MCF 10A (cell line): Measurements from ENCODE around the gene POLR1A. TPM values are rescaled to one million over a fixed set of nuclear protein-coding genes. Genes with fewer than 3 reads are reported as not detected.

ENCODE experiments used
- BruUV-seq: library from RNA; stranded (reverse); fragments of 400-500 nt; replicated peaks from 2 replicates; lab custom pipeline; 2021; lab: Mats Ljungman, UMichigan
- CTCF ChIA-PET: fragments of 300-600 bp; sonication (Branson Sonifier 250); formaldehyde crosslinking; extraction: SDS; loops from one replicate; lab custom pipeline; 2021; ENCODE audit warnings: antibody characterized with exemption, inconsistent platforms; lab: Yijun Ruan, JAX
- POLR2A ChIA-PET: fragments of 300-600, 350-650 bp; sonication (Branson Sonifier 250); formaldehyde crosslinking; extraction: SDS; loops from one replicate; lab custom pipeline; 2020; ENCODE audit warnings: antibody characterized with exemption, inconsistent platforms; lab: Yijun Ruan, JAX
- DNase-seq: peaks from one replicate; pipeline ENCODE4 v3.0.0-alpha.2; 2018; ENCODE audit not compliant: unreplicated experiment
- H3K27ac Mint-ChIP-seq: one replicate; pipeline ENCODE4 v1.8.0; 2022; ENCODE audit warnings: mild to moderate bottlenecking, low read depth, mixed read lengths; ENCODE audit not compliant: unreplicated experiment
- H3K27me3 Mint-ChIP-seq: one replicate; pipeline ENCODE4 v1.8.0; 2022; ENCODE audit warnings: mixed read lengths; ENCODE audit not compliant: insufficient read depth, unreplicated experiment
- H3K36me3 Mint-ChIP-seq: one replicate; pipeline ENCODE4 v1.8.0; 2022; ENCODE audit warnings: mild to moderate bottlenecking, moderate library complexity, mixed read lengths; ENCODE audit not compliant: insufficient read depth, unreplicated experiment
- H3K4me1 Mint-ChIP-seq: one replicate; pipeline ENCODE4 v1.8.0; 2022; ENCODE audit warnings: mixed read lengths; ENCODE audit not compliant: insufficient read depth, unreplicated experiment
- H3K4me3 Mint-ChIP-seq: one replicate; pipeline ENCODE4 v1.8.0; 2022; ENCODE audit warnings: mild to moderate bottlenecking, moderate library complexity, mixed read lengths; ENCODE audit not compliant: unreplicated experiment
- H3K9me3 Mint-ChIP-seq: one replicate; pipeline ENCODE4 v1.8.0; 2022; ENCODE audit warnings: mixed read lengths; ENCODE audit not compliant: unreplicated experiment
- intact Hi-C: fragments of 100-400 bp; cut with micrococcal nuclease; formaldehyde crosslinking; loops from 2 replicates; pipeline ENCODE4 v1.14.1; 2022
- total RNA-seq: library from RNA; stranded (reverse); gene quantifications from 2 replicates; pipeline ENCODE4 v1.2.3, GENCODE V29; 2022
- TF ChIP-seq, protein P1 (sequence below): fragments of 200-600 bp; IDR thresholded peaks from one replicate; pipeline ENCODE4 v1.8.0; 2022; ENCODE audit warnings: antibody characterized with exemption, mild to moderate bottlenecking; ENCODE audit not compliant: unreplicated experiment

The POLR1A gene
- total RNA-seq, 1 experiment from 2014 or later, result 52.7 TPM

GRCh38 chr2:86054535-86055082 is 51.1 kb downstream of the POLR1A start:
- no TSS peak for BruUV-seq
- H3K9me3 Mint-ChIP-seq, result no peaks in the 10 kb centered on the region
- no peak overlapping the region for H3K27ac Mint-ChIP-seq
- ChIA-PET CTCF (interaction anchor here (0.5 to 1.6 kb wide), 3 partner anchors 148 to 228 kb away, joined by 3 to 7 read pairs (median 3); no protein-coding TSS in a partner anchor), POLR2A (no interaction called here)
- H3K4me3 Mint-ChIP-seq, result no peak overlapping the region
- TF ChIP-seq, protein P1, sequence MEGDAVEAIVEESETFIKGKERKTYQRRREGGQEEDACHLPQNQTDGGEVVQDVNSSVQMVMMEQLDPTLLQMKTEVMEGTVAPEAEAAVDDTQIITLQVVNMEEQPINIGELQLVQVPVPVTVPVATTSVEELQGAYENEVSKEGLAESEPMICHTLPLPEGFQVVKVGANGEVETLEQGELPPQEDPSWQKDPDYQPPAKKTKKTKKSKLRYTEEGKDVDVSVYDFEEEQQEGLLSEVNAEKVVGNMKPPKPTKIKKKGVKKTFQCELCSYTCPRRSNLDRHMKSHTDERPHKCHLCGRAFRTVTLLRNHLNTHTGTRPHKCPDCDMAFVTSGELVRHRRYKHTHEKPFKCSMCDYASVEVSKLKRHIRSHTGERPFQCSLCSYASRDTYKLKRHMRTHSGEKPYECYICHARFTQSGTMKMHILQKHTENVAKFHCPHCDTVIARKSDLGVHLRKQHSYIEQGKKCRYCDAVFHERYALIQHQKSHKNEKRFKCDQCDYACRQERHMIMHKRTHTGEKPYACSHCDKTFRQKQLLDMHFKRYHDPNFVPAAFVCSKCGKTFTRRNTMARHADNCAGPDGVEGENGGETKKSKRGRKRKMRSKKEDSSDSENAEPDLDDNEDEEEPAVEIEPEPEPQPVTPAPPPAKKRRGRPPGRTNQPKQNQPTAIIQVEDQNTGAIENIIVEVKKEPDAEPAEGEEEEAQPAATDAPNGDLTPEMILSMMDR, result no peak
- no peaks in the 10 kb centered on the region for H3K4me1 Mint-ChIP-seq
- intact Hi-C loops, result no loop called here
- peaks cover 75% of the 10 kb centered on the region for H3K36me3 Mint-ChIP-seq
- no peak for DNase-seq
- no peaks in the 10 kb centered on the region for H3K27me3 Mint-ChIP-seq

DNA sequence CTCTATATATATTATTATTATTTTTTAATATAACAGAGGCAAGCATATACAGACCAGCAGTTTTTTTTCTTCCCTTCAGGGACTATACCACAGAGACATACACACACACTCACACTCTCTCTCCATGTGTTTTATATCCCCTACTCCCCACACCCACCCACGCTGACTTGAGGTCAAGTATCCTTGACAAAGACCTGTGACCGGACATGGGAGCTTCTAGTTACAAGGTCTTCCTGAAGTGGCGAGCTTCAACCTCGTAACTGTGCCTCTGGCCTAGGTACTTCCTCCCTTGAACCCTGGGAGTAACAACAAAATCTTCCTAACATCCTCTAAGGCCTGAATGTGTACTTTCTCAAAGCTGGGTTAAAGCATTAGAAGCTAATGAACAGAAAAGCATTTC is 52.5 kb downstream of the POLR1A start:
- Mint-ChIP-seq H3K4me1 (no peaks in the 10 kb centered on the region), H3K9me3 (no peaks in the 10 kb centered on the region), H3K27ac (no peak overlapping the region), H3K36me3 (peaks cover 85% of the 10 kb centered on the region), H3K27me3 (no peaks in the 10 kb centered on the region), H3K4me3 (no peak overlapping the region)
- DNase-seq, result no peak
- CTCF ChIA-PET, result interaction anchor here (0.6 kb wide), 1 partner anchor 208 kb away, joined by 4 read pairs; no protein-coding TSS in a partner anchor
- POLR2A ChIA-PET, result interaction anchor here (0.6 kb wide), 1 partner anchor 210 kb away, joined by 4 read pairs; no protein-coding TSS in a partner anchor
- intact Hi-C loops, result no loop called here
- no TSS peak for BruUV-seq
- TF ChIP-seq, protein P1, result no peak

GRCh38 chr2:86052676-86053075 is 53.0 kb downstream of the POLR1A start:
- no peaks in the 10 kb centered on the region for H3K27me3 Mint-ChIP-seq
- BruUV-seq, result no TSS peak
- H3K27ac Mint-ChIP-seq, result no peak overlapping the region
- ChIA-PET CTCF (interaction anchor here (0.6 kb wide), 1 partner anchor 163 kb away, joined by 3 read pairs; no protein-coding TSS in a partner anchor), POLR2A (interaction anchor here (0.6 kb wide), 1 partner anchor 209 kb away, joined by 4 read pairs; no protein-coding TSS in a partner anchor)
- DNase-seq, result no peak
- H3K36me3 Mint-ChIP-seq, result peaks cover 81% of the 10 kb centered on the region
- TF ChIP-seq, protein P1, result no peak
- no peaks in the 10 kb centered on the region for H3K9me3 Mint-ChIP-seq
- intact Hi-C loops, result no loop called here
- H3K4me3 Mint-ChIP-seq, result no peak overlapping the region
- H3K4me1 Mint-ChIP-seq, result no peaks in the 10 kb centered on the region

- TF ChIP-seq, protein P1, result no peak
- Mint-ChIP-seq H3K4me3 (no peak overlapping the region), H3K9me3 (no peaks in the 10 kb centered on the region), H3K4me1 (no peaks in the 10 kb centered on the region), H3K36me3 (peaks cover 85% of the 10 kb centered on the region), H3K27me3 (no peaks in the 10 kb centered on the region), H3K27ac (no peak overlapping the region)
- BruUV-seq, result no TSS peak
- intact Hi-C loops, result no loop called here
- DNase-seq, result no peak
- POLR2A ChIA-PET, result no interaction called here
- CTCF ChIA-PET, result interaction anchor here (0.6 kb wide), 1 partner anchor 163 kb away, joined by 3 read pairs; no protein-coding TSS in a partner anchor
Observed at GRCh38 chr2:86052265-86052664, 53.4 kb downstream of the POLR1A start.
